ENCODE results near the gene SUGCT. TPM values are rescaled to one million over a fixed set of nuclear protein-coding genes. Genes with fewer than 3 reads are reported as not detected.

The SUGCT gene
- polyA plus RNA-seq, 1 donor: 1.3 TPM

DNA sequence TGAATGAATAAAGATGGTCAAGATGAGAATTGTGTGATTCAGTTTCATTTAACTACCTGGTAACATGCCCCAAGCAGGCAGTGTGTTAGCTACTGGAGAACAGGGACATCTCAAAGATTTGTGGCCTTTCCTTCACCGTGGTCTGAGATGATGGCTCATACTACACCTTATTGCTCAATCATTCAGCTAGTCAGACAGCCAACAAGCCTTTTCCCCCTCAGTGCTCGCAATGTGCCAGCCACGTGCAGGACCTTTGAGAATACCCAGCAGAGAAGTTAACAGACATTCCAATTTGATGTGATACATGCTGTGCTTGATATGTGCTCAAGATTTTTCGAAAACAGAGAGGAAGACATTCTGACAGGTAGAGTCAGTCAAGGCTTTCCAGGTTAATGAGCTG, 562.8 kb downstream of the SUGCT start:
- DNase-seq: no peak

- no peak for DNase-seq
Measured at GRCh38 chr7:40698214-40698920, 563.6 kb downstream of the SUGCT start.

GRCh38 chr7:40698921-40699260, 564.1 kb downstream of the SUGCT start:
- no peak for DNase-seq

DNA sequence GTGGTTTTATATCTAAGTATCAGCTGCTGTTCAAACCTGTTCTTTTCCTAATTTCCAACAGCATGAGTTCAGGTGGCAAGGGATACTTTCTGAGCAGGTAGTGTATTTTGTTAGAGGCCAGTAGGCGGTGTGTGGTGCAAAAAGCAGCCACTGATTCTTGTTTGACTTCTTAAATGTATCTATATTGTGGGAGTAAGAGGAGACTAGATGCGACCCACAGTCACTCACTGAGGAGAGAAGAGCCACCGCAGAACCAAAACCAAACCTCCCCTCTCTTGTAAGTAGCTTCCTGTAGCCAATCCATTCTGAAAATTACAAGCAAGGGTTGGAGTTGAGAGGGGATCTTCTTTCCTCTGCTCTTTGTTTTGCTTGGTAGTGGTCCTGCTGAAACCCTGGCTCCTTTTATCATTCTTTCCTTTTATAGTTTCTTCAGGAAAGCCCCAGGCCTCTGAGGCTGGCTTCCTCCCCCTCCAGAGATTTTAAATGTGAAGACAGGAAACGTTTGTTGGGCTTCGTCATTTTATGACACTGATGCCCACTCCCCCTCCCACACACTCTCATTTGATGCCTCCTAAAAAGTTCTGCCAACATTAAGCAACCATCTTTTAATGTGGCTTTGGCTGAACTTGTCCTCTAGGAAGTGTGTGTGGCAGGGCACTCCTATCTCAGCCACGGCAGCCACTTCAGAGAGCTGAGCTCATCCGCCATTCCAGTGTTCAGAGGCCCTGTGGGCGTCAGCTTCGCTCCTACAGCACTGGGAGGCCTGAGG, 566.0 kb downstream of the SUGCT start:
- no peak for DNase-seq

DNA sequence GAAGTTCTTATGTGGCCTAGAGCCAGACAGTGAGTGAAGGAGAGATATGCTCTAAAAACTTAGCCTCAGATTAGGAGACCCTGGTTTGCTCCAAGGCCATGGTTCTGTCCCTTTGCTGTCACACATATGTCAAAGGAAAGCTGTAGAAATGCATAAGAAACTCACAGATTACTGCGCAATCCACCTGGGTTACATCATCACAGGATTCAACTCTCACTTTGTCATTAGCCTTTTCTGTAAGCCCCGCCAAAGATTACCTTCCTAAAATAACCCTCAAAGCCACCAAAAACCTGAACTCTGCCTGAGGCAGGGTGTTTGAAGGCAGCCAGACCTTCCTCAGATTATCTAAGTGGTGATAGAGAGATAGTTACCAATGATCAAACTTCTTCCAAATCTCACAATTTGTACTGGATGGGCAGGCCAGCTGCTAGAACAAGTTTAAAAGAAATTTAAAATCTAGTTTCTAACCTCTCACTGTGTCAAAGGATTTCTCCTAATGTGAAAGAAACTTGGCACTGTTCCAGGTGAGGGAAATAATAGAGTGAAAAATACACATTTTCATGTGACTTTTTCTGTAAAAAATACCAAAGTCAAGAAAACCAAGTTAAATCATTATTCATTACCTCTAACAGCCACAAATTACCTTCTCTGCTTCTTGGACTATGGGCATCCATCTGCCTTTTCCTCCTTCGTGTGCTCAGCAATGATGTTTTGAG, 567.2 kb downstream of the SUGCT start:
- DNase-seq: no peak

DNA sequence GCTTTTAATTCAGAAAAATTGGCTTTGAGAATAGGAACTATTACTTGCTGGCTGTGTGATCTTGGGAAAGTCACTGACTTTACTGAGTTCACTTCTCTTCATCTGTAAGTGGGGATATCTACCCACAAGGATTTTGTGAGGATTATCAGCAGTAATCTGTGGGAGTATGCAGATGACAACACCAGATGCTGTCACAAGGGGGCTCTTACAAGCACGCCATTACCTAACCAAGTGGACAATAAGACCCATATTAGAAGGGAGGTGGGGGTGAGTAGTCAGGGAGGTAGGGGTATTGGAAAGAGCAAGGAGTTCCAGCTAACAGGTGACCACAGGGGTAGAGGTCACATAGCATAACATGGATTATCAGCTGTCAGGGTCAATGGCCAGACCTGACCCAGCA, 569.4 kb downstream of the SUGCT start:
- no peak for DNase-seq

- no peak for DNase-seq
Measured at GRCh38 chr7:40706829-40707228, 572.0 kb downstream of the SUGCT start.

- no peak for DNase-seq
Measured at GRCh38 chr7:40709062-40709964, 574.5 kb downstream of the SUGCT start.

DNA sequence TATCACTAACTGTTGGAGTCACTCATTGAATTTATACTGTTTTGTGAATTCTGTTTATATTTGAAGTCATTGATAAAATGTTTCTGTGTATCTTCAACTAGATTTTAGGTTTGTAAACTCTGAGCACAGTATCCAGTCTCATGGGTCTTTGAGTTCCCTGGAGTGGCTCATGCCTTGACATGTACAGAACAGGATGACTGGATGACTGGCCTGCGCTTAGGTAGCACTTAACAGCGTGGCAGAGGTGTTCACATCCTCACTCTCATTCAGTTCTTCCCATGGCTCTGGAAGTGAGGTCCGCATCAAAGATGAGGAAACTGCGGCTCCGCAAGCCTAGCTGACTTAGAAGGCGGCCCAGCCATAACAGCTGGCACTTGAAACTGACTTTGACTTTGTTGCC, 576.9 kb downstream of the SUGCT start:
- DNase-seq: no peak

GRCh38 chr7:40714363-40715052, 579.7 kb downstream of the SUGCT start:
- DNase-seq: no peak

DNA sequence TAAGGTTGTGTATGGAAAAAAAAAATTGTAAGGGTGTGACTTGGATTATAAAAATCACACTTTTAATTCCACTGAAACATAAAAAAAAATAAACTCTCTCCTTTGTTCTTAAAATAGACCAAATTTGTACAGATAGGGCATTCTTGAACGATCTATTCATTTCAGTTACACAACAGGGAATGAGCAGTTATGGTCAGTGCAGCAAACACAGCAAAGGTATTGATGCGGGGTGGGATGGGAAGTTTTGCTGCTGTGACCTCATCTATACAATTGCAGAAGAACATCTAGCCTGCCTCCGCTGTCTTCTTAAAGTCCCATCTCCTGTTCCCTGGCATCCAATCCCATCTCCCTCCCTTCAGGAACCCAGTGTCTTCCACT, 580.2 kb downstream of the SUGCT start:
- no peak for DNase-seq

- no peak for DNase-seq
Measured at GRCh38 chr7:40716052-40716451, 581.2 kb downstream of the SUGCT start.

DNA sequence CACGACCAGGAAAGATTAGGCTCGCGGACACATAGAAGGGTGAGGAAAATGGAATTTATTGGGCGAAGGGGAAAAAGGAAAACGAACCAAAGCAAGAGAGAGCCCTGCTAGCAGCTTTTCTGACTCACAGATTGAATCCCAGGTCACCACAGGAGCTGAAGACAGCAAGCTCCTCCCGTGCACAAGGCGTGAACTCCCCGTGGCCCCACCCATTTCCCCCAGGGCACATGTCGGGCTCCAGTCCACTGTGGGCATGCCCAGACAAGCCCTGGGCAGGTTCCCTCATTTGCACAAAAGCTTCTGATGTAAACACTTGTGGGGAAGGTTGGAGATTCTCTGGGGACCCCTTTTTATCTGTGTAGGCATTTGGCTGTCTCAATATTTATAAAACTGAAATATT, 582.4 kb downstream of the SUGCT start:
- DNase-seq: no peak

DNA sequence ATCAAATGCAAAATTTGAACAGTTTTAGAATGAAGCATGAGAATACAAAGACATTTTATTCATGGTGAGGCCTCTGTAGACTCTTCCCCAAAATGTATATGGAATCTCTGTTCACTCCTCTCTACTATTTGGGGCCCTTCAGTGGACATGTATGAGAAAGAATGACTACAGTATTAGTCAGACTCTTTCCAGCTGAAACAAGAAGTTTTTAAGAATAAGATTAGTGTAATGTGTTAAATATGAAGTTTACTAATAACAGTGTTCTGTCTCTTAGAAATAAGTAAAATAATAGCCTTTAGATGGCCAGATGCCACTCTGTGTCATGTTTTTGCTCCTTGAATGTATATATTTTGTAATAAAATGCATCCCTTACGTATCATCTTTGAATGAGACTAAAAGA, 585.6 kb downstream of the SUGCT start:
- DNase-seq: no peak

DNA sequence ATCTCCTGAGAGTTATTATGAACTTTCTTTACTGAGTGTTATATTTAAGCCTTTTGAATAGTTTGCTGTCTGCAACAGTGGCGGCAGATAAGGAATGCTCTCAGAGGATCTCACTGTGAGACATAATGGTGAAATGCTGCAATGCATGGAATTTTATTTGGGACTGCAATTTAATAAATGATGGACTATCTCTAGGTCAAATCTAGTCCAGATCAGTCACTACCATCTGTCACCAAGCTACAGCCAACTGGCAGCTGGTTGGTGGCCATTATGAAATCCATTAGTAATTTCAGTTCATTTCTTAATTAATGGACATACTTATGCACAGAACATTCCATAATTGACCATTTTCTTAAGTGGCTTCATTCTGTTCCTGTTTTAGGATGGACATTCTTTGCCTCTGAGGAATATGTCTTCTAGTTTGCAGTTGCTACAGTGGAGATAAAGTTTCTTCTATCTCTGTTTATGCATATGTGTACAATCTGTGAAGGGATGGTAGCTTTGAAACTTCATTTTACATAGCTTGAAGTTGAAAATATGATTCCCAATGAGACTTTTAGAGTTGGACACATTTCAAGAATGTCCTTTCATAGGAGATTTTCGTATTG, 586.6 kb downstream of the SUGCT start:
- DNase-seq: no peak

- DNase-seq: no peak
Measured at GRCh38 chr7:40722242-40722641, 587.4 kb downstream of the SUGCT start.

DNA sequence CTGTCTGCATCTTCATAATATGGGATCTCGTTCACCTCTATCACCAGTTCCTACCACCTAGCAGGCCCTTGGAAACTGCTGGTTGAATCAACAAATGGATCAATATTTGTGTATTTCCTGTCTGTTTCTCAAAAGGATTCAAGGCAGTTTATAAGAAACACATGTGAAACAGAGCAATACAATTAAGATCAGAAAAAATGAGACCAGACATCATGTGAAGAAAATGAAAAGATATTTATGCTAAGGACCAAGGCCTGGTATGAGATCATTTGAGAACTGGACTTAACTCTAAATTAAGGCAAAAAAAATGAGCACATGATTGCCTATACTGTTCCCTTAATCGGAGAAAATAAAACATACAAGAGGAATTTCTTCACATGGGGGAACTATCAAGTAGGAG, 589.0 kb downstream of the SUGCT start:
- no peak for DNase-seq

DNA sequence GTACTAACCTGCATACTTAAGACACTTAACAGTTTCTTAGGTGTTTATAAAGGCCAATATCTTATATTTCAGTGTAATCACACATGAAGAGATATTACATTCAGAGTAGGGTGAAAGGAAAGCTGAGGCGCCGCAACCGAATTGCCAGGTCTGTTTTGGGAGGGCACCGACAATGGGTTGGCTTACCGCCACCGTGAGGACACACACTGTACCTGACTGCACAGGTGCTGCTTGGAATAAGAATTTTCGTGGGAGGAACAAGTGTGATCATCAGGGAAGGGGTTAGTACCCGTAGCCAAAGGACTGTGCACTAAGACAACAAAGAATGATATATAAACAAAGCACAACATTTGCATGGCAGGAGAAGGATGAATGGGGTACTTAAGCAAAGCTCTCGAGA, 591.8 kb downstream of the SUGCT start:
- no peak for DNase-seq

DNA sequence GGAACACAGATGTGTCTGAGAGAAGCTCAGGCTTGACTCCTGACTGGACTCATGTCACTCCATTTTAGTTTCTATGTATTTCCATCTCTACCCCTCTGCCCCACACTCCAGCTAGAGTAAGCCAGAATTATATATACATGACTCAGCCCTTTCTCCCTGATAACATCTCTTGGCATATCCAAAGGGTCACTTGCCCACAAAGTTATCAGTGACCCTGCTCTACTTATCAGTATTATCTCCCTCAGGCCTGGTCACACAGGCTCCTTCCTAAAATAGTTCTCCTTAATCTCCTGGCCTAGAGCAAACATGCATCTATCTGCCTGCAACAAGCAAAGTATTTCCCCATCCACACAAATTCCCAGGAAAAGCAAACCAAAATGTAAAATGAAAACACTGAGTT, 598.3 kb downstream of the SUGCT start:
- no peak for DNase-seq

GRCh38 chr7:40733578-40733977, 598.8 kb downstream of the SUGCT start:
- no peak for DNase-seq

- DNase-seq: no peak
Measured at GRCh38 chr7:40739257-40739656, 604.5 kb downstream of the SUGCT start.

DNA sequence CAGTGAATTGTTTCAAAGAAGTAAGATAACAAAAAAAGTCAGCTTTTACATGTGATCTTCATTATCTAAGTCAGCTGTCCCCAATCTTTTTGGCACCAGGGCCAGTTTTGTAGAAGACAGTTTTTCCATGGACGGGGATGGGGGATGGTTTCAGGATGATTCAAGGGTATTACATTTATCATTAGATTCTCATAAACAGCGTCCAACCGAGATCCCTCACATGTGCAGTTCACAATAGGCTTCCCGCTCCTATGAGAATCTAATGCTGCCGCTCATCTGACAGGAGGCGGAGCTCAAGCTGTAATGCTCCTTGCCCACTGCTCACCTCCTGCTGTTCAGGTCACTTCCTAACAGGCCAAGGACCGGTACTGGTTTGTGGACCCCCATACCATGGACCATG, 607.5 kb downstream of the SUGCT start:
- DNase-seq: no peak

Measured in hindlimb muscle (tissue), 1 donor.